G401 (cell line): ENCODE results near the gene ZFP62. TPM values are rescaled to one million over a fixed set of nuclear protein-coding genes. Genes with fewer than 3 reads are reported as not detected.

ENCODE experiments used
- DNase-seq: peaks from one replicate; pipeline ENCODE4 v3.0.0-alpha.2; 2015; ENCODE audit warnings: low spot score
- in situ Hi-C: cut with HindIII; loops from 2 replicates; pipeline ENCODE4 v1.10.0; 2016; ENCODE audit warnings: low sequenced_read_pairs, mixed read lengths
- total RNA-seq: library from RNA; depleted of rRNA; stranded (reverse); fragments of >200 nt; shearing (Covaris generic); gene quantifications from 2 replicates; pipeline ENCODE4 v1.2.3, GENCODE V29; 2014

The ZFP62 gene
- total RNA-seq, 1 experiment from 2014 or later = 37.9 TPM

DNA sequence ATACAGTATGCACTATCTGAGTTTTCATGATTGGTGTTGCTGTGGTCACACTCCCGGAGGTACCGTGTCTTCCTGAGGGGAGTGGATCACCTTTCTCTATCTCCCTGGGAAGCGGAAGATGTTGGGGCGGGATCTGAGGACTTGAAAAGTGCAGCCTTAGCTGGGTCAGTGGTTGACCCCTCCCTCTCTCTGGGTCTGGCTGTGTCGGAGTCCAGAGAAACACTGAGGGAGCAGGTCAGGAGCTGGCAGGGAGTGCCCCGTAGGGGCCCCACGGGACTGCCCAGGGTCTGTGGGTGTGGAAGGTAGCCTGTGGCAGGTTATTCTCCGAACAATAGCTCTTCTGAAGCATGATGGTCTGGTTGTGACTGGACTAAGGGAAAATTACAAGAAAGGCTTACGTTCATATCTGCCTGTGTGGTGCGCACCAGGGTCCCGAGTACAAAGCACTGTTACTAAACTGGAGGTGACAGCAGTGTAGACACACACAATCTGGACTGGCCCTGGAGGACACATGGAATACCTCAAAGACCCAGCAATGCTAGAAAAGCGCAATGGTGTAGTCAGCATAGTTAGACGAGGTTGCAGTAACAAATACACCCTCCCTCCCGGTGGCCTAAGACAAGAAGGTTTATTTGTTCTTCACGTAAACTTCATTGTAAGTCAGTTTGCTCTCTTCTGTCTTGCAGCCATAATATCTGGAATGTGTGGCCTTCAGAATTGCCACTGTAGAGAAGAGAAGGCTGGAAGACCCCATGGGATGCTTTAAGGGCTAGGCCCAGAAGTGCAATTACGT, 9.4 kb upstream of the ZFP62 start:
- in situ Hi-C loops = no loop called here
- DNase-seq = no peak

DNA sequence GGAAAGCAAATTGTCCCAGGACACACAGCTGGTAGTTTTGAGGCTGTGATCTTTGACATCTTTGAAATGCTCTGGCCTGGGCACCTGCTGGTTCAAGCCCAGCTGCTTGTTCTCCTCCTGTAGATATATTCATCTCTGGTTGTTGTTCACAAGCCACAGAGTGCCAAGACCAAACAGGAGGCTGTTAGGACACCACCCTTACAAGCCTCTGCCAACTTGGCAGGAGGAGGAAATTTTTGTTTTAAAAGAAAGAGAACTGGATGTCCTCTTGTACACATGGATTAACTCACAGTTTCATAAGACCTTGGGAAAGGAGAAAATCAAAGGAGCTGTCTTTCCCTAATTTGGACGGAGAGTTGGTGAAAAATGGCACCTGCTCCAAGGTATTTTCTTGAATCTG, 8.5 kb upstream of the ZFP62 start:
- in situ Hi-C loops = no loop called here
- no peak for DNase-seq

DNA sequence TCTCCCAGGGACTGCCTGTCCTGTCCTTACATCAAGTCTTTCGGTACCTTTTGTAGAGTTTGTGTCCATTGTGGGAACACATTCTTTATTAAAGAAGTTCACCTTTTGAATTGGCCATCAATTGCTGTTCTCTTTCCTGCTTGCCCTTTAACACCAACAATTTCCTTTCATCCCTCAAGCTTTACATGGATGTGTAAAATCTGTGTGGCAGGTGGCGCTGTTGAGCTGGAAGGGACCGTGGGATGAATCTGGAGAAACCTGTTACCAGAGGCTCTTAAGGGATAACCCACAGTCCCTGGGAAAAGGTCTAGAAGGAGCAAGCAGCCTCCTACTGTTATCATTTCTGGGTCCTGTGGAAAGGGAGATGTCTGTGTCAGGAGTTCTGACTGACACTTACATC, 7.9 kb upstream of the ZFP62 start:
- in situ Hi-C loops = no loop called here
- DNase-seq = peak; percentile 76

DNA sequence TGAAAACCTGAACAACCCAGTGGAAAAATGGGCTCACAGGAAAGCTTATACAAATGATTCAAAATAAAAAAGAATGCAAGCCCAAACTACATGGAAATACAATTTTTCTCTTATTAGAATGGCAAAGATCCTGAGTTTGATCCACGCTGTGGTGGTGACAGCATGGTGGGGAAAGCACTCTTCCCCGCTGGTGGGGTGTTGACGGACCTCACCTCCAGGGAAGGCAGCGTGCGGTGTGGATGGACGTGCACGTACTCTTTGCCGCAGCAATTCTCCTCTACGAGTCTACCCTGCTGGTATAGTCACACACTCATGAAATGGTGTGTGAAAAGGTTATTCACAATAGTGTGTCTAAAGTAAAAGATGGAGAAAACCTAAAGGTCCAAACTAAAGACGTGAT, 5.9 kb upstream of the ZFP62 start:
- in situ Hi-C loops = no loop called here
- no peak for DNase-seq

DNA sequence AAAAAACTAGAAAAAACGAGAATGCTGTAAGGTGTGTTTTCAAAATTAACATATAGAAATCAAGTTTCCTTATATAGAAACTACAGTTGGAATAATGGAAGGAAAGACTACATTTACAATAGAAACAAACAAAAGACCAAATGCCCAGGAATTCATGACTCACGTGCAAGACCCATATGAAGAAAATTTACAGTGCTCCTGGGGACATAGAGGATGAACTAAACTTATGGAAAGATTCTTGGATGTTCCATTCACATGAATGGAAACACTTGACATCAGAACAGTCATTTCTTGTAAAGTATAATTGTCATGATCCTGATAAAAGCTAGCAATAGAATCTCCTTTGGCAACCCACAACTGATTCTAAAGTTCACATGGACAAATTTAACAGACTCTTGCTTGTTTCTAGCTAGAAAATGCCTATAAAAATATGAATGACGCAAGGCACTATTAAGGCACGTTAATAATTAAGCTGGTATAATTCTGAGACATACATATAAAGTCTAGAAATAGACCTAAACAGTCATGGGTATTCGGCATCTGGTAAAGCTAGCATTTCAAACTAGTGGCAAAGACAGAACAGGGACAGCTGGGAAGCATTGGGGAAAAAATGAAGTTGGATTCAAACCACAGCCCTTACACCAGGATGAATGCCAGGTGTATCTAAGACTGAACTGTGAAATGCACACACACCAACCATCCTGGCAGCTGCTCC, 5.1 kb upstream of the ZFP62 start:
- in situ Hi-C loops = no loop called here
- DNase-seq = no peak

DNA sequence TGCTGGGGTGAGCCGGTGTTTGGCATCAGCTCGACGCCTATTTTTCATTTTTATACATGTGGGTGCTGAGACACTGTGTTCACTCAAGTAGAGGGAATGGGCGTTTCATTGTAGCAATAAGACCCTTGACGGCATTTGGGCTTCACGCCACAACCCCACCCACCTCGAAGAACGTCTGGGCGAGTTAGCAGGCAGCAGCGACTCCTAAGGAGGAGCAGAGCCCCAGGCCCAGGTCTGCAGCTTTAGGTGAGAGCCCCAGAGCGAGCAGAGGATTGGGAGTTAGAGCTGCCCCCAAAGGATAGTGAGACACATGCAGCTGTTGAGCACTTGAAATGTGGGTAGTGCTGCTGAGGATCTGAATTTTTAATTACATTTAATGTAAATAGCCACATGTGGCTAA, 1.6 kb upstream of the ZFP62 start:
- in situ Hi-C loops = no loop called here
- no peak for DNase-seq

DNA sequence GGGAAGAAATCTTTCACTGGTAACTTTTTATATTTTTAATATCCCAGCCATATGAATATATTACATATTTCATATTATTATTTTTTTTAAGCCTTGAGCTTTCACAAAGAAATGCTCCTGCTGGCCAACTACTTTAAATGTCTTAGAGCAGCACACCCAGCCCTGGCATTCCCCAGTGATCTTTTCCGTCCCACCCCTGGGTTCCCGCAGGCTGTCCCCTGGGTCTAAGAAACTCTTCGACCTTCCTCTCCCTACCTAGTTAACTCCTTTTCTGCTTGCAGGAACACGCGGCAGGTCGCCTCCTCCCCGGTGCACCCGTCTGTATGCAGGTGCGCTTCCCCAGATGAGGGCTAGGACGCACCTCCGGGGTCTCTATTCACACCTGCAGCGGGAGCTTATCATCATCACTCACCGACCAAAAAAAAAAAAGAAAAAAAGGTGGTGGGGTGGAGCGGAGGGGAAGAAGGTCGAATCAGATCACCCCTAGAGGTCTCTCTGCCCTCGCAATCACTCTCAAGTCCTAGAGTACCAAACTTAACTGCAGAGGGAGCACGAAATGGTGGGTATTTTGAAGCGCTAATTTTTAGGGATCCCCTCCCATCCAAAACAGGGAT, 696 bp downstream of the ZFP62 start:
- in situ Hi-C loops = no loop called here

DNA sequence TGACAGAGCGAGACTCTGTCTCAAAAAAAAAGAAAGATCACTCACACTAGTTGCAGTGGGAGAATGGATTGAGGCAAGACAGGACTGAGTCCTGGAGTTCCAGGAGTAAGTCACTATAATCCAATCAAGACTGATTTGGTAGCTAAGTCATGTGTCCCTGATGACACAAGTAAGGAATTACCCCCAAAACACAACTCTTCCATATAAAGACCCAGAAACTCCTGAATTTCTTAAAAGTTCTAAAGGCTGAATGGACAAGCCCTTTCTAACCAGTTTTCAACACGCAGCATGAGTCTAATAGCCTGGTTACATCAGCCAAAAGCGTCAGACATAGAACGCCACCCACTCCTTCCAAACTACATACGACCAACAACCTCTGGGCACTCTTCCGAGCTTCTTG, 2.5 kb downstream of the ZFP62 start:
- in situ Hi-C loops = no loop called here

More for the DNA sequence above, 696 bp downstream of the ZFP62 start:
- peak; percentile 60 for DNase-seq

DNA sequence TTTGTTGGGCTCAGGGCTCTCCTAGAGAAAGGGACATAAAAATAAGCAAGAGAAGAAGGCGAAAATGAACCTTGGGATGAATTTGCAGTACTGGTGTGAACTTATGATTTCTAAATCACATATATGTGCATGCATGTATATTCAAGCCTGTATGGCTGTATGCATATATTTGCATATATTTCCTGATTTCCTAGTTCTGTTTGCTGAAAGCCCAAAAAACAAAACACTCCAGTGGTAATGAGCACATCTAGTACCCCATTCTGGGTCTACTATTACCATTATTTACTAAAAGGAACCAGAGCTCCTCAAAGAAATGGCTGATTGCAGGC, 7.3 kb downstream of the ZFP62 start:
- no peak for DNase-seq
- in situ Hi-C loops = no loop called here

More for the DNA sequence above, 2.5 kb downstream of the ZFP62 start:
- no peak for DNase-seq

DNA sequence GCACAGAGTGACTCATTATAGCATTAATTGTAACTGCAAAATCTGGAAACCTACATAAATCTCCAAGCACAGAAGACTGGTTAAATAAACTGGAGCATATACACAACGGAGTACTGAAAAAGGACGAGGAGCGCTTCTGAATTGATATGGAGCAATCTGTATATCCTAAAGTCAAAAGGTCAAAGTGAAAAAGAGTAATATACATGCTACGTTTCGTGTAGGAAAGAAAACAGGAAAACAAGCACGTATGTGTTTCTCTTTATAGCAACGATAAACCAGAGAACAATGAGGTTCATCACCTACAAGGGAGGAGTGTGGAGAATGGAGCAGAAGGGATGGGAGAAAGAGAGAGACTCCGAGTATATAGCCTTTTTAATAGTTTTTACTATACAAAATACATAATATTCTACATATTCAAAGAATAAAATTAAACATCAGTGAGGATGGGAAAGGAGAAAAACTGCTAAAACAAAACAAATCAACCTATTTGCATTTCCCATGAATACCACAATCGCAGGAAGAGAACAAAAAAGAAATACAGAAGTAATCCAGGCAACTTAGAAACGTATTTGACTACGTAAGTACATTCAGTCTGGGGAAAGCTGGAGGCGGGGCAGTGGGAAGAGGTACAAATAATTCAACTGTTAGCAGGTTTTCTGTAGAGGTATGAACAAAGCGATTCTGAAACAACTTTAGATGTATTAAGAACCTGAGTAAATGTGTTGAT, 7.8 kb downstream of the ZFP62 start:
- in situ Hi-C loops = no loop called here
- no peak for DNase-seq

DNA sequence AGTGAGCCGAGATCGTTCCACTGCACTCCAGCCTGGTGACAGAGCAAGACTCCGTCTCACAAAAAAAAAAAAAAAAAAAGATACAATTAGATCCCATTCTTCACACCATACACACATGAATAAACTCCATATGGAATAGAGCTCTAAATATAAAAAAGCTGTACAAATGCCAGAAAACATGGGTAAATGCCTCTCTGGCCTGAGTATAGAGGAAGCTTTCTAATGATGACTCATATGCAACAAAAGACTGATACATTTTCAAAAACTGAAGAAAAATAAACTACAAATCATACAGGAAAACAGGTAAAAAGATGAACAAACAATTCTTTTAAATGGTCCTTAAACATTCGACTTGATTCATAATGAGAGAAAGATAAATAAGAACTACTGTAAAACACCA, 8.6 kb downstream of the ZFP62 start:
- in situ Hi-C loops = no loop called here
- no peak for DNase-seq

DNA sequence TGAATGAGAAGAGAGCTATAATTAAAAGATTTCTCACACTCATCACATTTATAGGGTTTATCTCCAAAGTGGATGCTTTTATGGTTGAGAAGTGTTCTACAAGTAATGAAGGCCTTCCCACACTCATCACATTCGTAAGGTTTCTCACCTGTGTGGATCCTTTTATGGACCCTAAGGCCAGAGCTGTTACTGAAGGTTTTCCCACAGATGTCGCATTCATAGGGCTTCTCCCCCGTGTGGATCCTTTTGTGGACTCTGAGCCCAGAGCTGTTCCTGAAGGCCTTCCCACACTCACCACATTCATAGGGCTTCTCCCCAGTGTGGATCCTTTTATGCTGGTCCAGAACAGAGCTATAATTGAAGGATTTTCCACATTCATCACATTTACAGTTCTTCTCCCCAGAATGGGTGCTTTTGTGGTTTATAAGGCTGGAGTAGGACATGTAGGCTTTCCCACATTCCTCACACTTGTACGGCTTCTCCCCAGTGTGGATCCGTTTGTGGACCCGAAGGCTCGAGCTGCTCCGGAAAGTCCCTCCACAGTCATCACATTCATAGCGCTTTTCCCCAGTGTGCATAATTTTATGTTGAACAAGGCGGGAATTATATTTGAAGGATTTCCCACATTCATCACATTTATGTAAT, 10.5 kb downstream of the ZFP62 start:
- DNase-seq = no peak
- in situ Hi-C loops = no loop called here

DNA sequence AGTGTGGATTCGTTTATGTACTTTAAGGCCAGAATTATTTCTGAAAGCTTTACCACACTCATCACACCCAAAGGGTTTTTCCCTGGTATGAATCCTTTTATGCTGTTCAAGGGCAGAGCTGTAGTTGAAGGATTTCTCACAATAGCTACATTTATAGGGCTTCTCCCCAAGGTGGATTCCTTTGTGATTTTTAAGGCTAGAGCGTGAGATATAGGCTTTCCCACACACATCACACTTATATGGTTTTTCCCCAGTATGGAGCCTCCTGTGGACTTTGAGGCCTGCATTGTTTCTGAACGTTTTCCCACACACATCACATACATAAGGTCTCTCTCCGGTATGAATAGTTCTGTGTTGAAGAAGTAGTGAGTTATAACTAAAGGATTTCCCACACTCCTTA, 11.2 kb downstream of the ZFP62 start:
- DNase-seq = no peak
- in situ Hi-C loops = no loop called here

DNA sequence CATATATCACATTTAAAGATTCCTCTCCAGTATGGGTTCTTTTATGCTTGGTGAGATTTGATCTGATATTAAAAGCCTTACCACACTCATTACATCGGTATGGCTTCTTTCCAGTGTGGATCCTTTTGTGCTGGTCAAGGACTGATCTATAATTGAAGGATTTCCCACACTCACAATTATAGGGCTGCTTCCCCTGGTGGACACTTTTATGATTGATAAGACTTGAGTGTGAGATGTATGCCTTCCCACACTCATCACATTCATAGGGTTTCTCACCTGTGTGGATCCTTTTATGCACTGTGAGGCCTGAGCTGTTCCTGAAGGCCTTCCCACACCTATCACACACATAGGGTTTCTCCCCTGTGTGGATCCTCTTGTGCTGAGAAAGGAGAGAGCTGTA, 12.2 kb downstream of the ZFP62 start:
- in situ Hi-C loops = no loop called here
- no peak for DNase-seq

DNA sequence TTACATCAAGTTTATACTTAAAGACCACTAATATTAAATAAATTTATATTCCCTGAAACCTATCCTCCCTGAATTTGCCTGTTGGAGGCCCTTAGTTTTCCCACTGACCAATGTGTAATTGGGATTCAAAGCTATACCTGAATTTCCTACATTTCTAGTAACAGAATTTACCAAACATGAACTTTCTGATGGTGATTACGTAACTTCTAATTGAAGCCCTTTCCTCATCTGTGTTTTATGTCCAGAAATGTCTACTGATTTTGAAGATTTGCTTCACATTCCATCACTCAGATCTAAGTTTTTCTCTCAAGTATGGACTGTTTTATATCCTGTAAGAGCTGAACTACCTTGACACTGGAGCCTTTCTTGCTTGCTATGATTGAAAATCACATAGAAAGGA, 12.8 kb downstream of the ZFP62 start:
- in situ Hi-C loops = no loop called here
- DNase-seq = no peak

DNA sequence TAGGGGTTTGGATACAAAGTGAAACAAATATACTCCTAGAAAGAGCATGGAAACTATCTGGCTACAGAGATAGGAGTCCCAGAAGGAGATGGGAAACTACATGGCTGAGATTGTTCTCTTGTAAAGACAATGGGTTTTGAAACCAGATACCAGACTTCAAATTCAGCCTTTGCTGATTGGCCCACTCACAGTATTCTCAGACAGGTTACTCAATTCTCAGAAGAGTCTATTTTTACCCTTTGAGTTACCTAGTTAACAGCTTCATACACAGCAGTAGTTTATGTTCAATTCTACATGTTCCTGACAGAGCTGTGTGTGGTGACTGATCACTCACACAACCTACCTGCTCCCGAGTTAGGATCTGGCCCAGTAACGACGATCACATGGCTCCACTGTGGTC, 14.1 kb downstream of the ZFP62 start:
- in situ Hi-C loops = no loop called here
- no peak for DNase-seq

DNA sequence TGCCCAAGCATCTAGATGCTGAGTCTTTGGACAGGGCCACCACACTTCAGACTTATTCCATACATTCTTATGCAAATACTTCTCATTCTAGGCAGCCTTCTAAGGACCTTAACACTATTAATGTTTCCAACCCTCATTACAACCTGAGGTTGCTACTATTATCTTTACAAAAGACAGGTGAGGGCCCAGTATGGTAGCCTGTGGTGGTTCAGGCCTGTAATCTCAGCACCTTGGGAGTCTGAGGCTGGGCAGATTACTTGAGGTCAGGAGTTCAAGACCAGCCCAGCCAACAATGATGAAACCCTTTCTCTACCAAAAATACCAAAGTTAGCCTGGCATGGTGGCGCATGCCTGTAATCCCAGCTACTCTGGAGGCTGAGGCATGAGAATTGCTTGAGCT, 16.2 kb downstream of the ZFP62 start:
- DNase-seq = no peak
- in situ Hi-C loops = no loop called here

DNA sequence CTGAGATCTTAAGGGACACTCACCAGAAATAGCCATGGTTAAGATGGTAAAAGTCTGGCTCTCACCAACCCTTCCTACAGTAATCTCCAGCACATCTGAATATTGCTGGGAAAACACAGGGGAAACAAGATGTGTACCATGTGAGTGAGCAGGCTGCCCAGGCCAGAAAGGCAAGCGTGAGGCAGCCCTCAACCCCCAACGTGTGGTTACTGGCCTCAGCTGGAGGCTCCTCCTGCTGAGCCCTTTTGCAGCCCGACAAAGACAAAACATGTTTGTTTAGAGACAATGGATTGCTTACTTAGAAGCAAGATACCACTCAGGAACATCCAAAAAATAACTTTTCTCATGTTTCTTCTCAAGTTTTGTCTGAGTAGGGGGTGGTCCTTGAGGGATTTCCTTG, 16.6 kb downstream of the ZFP62 start:
- in situ Hi-C loops = no loop called here
- no peak for DNase-seq

DNA sequence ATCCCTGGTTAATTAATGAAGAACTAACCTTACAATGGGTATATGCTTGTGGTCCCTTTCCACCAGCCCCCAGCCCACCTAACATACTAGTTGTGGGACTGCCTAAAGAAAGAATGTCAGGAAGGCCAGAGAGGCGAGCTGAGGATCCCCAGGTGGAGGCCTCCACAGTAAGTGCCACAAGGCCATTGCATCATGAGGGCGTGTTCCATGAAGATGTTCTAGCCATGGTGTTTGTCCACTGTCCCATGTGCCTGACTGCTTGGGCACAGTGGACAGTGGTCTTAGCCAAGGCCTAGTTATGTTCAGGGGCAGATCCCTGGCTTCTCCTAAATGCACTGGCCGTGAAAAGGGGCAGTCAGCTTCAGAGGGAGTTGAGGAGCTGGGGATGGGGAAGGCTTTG, 21.1 kb downstream of the ZFP62 start:
- no peak for DNase-seq
- in situ Hi-C loops = no loop called here

DNA sequence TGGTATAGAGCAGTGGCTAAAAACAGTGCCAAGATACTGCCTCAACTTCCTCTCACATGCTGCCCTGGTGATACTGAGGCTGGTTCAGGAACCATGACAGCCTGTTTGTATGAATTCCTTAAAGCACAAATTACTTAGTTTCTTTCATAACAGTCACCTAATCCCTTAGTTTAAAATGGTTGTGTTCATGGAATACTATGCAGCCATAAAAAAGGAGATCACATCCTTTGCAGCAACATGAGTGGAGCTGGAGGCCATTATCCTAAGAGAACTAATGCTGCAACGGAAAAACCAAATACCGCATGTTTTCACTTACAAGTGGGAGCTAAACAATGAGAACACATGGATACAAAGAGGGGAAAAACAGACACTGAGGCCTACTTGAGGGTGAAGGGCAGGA, 21.8 kb downstream of the ZFP62 start:
- DNase-seq = no peak
- in situ Hi-C loops = no loop called here
